ENCODE measurements around the gene NAA35. TPM values are rescaled to one million over a fixed set of nuclear protein-coding genes. Genes with fewer than 3 reads are reported as not detected.

The NAA35 gene
- total RNA-seq, 1 experiment from 2014 or later: 34.7 TPM

DNA sequence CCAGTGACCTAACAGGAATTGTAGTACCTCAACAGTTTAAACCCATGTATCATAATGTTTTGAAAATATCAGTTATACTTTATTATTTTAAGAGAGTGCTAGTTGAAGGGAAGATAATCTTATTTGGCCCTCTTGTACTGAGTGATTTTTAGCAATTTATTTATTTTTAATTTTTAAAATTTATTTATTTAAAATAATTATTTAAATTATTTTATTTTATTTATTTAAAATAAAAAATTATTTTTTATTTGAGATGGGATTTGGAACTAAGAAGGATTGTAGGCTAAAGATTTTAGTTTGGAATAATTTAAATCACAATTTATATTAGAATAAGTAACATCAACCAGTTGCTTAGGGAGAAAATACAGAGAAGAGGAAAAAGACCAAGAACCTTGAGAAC, 54.2 kb downstream of the NAA35 start:
- peaks cover 5% of the 10 kb centered on the region; the same call in 1 of the 2 replicates for H3K9me3 Mint-ChIP-seq
- peak; percentile 97 for TF ChIP-seq HMGA2 (CRISPR knock-in tag; IDR thresholded peaks at IDR 0.05)
- no peak for TF ChIP-seq FOXJ3 (CRISPR knock-in tag; IDR thresholded peaks at IDR 0.05; ENCODE audit: borderline replicate concordance)
- no peak for TF ChIP-seq SOX15 (CRISPR knock-in tag; IDR thresholded peaks at IDR 0.05)
- no peak for TF ChIP-seq ZNF396 (CRISPR knock-in tag; IDR thresholded peaks at IDR 0.05; ENCODE audit: borderline replicate concordance)
- no peak for TF ChIP-seq SMAD3 (CRISPR knock-in tag; IDR thresholded peaks at IDR 0.05; ENCODE audit: borderline replicate concordance)
- POLR2A ChIA-PET: no interaction called here
- H3K36me3 Mint-ChIP-seq: peaks cover 55% of the 10 kb centered on the region
- CTCF ChIA-PET: no interaction called here
- no peak overlapping the region for H3K27ac Mint-ChIP-seq
- ATAC-seq (no peak), DNase-seq (ENCODE audit: low spot score) (no peak)
- H3K4me3 Mint-ChIP-seq: no peak overlapping the region
- H3K4me1 Mint-ChIP-seq: no peaks in the 10 kb centered on the region
- H3K27me3 Mint-ChIP-seq (ENCODE audit: low read depth): no peaks in the 10 kb centered on the region

DNA sequence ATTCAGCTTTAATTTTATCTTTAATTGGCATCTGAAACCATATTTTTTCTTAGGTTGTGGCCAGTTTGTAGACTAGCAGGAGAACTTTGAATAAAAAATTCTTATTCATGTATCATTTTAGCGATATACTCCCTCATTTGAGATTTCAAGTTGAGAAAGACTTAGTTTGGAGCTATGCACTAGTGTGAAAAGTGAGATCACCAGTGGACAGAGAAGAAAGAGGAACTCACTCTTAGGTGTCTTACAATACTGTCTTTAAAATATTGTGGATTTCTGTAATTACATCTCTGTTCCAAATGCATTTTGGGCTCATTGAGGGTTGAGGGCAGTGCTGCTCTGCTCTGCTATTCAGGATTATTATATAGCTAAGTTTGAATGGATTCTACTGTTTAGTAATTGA, 54.7 kb downstream of the NAA35 start:
- POLR2A ChIA-PET: no interaction called here
- Mint-ChIP-seq H3K4me3 (no peak overlapping the region), H3K36me3 (peaks cover 58% of the 10 kb centered on the region), H3K4me1 (no peaks in the 10 kb centered on the region), H3K27ac (no peak overlapping the region), H3K27me3 (ENCODE audit: low read depth) (no peaks in the 10 kb centered on the region), H3K9me3 (peaks cover 5% of the 10 kb centered on the region; the same call in 1 of the 2 replicates)
- ATAC-seq (no peak), DNase-seq (ENCODE audit: low spot score) (no peak)
- TF ChIP-seq ZBTB21 (CRISPR knock-in tag; IDR thresholded peaks at IDR 0.05; ENCODE audit: borderline replicate concordance): no peak
- TF ChIP-seq NFATC4 (CRISPR knock-in tag; IDR thresholded peaks at IDR 0.05): no peak
- TF ChIP-seq, protein P1, sequence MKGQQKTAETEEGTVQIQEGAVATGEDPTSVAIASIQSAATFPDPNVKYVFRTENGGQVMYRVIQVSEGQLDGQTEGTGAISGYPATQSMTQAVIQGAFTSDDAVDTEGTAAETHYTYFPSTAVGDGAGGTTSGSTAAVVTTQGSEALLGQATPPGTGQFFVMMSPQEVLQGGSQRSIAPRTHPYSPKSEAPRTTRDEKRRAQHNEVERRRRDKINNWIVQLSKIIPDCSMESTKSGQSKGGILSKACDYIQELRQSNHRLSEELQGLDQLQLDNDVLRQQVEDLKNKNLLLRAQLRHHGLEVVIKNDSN (CRISPR knock-in tag; IDR thresholded peaks at IDR 0.05): no peak
- TF ChIP-seq EMX1 (CRISPR knock-in tag; IDR thresholded peaks at IDR 0.05): no peak
- TF ChIP-seq, protein P2, sequence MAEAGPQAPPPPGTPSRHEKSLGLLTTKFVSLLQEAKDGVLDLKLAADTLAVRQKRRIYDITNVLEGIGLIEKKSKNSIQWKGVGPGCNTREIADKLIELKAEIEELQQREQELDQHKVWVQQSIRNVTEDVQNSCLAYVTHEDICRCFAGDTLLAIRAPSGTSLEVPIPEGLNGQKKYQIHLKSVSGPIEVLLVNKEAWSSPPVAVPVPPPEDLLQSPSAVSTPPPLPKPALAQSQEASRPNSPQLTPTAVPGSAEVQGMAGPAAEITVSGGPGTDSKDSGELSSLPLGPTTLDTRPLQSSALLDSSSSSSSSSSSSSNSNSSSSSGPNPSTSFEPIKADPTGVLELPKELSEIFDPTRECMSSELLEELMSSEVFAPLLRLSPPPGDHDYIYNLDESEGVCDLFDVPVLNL (CRISPR knock-in tag; IDR thresholded peaks at IDR 0.05; ENCODE audit: borderline replicate concordance, low read depth): no peak
- TF ChIP-seq, protein P3, sequence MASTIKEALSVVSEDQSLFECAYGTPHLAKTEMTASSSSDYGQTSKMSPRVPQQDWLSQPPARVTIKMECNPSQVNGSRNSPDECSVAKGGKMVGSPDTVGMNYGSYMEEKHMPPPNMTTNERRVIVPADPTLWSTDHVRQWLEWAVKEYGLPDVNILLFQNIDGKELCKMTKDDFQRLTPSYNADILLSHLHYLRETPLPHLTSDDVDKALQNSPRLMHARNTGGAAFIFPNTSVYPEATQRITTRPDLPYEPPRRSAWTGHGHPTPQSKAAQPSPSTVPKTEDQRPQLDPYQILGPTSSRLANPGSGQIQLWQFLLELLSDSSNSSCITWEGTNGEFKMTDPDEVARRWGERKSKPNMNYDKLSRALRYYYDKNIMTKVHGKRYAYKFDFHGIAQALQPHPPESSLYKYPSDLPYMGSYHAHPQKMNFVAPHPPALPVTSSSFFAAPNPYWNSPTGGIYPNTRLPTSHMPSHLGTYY (CRISPR knock-in tag; IDR thresholded peaks at IDR 0.05): no peak
- no peak for TF ChIP-seq ETV6 (CRISPR knock-in tag; IDR thresholded peaks at IDR 0.05)
- TF ChIP-seq, protein P4, sequence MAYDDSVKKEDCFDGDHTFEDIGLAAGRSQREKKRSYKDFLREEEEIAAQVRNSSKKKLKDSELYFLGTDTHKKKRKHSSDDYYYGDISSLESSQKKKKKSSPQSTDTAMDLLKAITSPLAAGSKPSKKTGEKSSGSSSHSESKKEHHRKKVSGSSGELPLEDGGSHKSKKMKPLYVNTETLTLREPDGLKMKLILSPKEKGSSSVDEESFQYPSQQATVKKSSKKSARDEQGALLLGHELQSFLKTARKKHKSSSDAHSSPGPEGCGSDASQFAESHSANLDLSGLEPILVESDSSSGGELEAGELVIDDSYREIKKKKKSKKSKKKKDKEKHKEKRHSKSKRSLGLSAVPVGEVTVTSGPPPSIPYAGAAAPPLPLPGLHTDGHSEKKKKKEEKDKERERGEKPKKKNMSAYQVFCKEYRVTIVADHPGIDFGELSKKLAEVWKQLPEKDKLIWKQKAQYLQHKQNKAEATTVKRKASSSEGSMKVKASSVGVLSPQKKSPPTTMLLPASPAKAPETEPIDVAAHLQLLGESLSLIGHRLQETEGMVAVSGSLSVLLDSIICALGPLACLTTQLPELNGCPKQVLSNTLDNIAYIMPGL (CRISPR knock-in tag; IDR thresholded peaks at IDR 0.05): no peak
- TF ChIP-seq, protein P5, sequence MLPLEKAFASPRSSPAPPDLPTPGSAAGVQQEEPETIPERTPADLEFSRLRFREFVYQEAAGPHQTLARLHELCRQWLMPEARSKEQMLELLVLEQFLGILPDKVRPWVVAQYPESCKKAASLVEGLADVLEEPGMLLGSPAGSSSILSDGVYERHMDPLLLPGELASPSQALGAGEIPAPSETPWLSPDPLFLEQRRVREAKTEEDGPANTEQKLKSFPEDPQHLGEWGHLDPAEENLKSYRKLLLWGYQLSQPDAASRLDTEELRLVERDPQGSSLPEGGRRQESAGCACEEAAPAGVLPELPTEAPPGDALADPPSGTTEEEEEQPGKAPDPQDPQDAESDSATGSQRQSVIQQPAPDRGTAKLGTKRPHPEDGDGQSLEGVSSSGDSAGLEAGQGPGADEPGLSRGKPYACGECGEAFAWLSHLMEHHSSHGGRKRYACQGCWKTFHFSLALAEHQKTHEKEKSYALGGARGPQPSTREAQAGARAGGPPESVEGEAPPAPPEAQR (CRISPR knock-in tag; IDR thresholded peaks at IDR 0.05): no peak
- TF ChIP-seq GTF2I (CRISPR knock-in tag; conservative IDR thresholded peaks at IDR 0.05): no peak
- CTCF ChIA-PET: no interaction called here

DNA sequence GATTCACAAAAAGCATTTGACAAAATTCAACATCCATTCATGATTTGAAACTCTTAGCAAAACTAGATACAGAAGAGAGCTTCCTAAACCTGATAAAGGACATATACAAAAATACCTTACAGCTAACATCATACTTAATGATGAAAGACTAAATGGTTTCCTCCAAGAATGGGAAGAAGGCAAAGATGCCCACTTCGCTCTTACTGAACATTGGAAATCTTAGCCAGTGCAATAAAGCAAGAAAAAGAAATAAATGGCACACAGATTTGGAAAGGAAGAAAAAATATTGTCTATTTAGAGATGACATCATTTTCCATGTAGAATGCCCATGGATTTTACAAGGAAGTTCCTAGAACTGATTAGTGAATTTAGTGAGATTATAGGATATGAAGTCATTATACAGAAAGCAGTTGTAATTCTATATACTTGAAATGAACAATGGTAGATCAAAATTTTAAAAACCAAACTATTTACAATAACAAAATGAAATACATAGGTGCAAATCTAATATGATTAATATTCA, 64.4 kb downstream of the NAA35 start:
- peaks cover 18% of the 10 kb centered on the region for H3K9me3 Mint-ChIP-seq
- DNase-seq (ENCODE audit: low spot score) (no peak), ATAC-seq (no peak)
- H3K27ac Mint-ChIP-seq: no peak overlapping the region
- POLR2A ChIA-PET: no interaction called here
- CTCF ChIA-PET: no interaction called here
- H3K4me3 Mint-ChIP-seq: no peak overlapping the region
- no peaks in the 10 kb centered on the region for H3K4me1 Mint-ChIP-seq
- H3K27me3 Mint-ChIP-seq (ENCODE audit: low read depth): peaks cover 3% of the 10 kb centered on the region; the same call in 1 of the 2 replicates
- peaks cover 69% of the 10 kb centered on the region for H3K36me3 Mint-ChIP-seq
- TF ChIP-seq, protein P6, sequence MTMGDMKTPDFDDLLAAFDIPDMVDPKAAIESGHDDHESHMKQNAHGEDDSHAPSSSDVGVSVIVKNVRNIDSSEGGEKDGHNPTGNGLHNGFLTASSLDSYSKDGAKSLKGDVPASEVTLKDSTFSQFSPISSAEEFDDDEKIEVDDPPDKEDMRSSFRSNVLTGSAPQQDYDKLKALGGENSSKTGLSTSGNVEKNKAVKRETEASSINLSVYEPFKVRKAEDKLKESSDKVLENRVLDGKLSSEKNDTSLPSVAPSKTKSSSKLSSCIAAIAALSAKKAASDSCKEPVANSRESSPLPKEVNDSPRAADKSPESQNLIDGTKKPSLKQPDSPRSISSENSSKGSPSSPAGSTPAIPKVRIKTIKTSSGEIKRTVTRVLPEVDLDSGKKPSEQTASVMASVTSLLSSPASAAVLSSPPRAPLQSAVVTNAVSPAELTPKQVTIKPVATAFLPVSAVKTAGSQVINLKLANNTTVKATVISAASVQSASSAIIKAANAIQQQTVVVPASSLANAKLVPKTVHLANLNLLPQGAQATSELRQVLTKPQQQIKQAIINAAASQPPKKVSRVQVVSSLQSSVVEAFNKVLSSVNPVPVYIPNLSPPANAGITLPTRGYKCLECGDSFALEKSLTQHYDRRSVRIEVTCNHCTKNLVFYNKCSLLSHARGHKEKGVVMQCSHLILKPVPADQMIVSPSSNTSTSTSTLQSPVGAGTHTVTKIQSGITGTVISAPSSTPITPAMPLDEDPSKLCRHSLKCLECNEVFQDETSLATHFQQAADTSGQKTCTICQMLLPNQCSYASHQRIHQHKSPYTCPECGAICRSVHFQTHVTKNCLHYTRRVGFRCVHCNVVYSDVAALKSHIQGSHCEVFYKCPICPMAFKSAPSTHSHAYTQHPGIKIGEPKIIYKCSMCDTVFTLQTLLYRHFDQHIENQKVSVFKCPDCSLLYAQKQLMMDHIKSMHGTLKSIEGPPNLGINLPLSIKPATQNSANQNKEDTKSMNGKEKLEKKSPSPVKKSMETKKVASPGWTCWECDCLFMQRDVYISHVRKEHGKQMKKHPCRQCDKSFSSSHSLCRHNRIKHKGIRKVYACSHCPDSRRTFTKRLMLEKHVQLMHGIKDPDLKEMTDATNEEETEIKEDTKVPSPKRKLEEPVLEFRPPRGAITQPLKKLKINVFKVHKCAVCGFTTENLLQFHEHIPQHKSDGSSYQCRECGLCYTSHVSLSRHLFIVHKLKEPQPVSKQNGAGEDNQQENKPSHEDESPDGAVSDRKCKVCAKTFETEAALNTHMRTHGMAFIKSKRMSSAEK (CRISPR knock-in tag; IDR thresholded peaks at IDR 0.05; ENCODE audit: borderline replicate concordance): no peak
- TF ChIP-seq RORB (CRISPR knock-in tag; IDR thresholded peaks at IDR 0.05) (no peak), JAZF1 (CRISPR knock-in tag; IDR thresholded peaks at IDR 0.05) (no peak), ESRRA (CRISPR knock-in tag; IDR thresholded peaks at IDR 0.05; ENCODE audit: borderline replicate concordance) (no peak), TCF7 (CRISPR knock-in tag; IDR thresholded peaks at IDR 0.05; ENCODE audit: low read depth) (no peak)
- TF ChIP-seq, protein P7, sequence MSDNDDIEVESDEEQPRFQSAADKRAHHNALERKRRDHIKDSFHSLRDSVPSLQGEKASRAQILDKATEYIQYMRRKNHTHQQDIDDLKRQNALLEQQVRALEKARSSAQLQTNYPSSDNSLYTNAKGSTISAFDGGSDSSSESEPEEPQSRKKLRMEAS (CRISPR knock-in tag; IDR thresholded peaks at IDR 0.05): no peak
- TF ChIP-seq, protein P2 (CRISPR knock-in tag; IDR thresholded peaks at IDR 0.05; ENCODE audit: borderline replicate concordance, low read depth): no peak

All from WTC11 (cell line).